ENCODE measurements around the gene KRTAP10-3.

The KRTAP10-3 gene

GRCh38 chr21:44519346-44520325 lies 39.0 kb downstream of the KRTAP10-3 start:
- Histone ChIP-seq H2AFZ (no peak overlapping the region), H3K27me3 (ENCODE audit: control insufficient read depth, insufficient read depth, low read length) (no peaks in the 10 kb centered on the region), H3K36me3 (ENCODE audit: control insufficient read depth, insufficient read depth, low read length) (no peaks in the 10 kb centered on the region), H3K4me1 (no peaks in the 10 kb centered on the region), H3K27ac (no peak overlapping the region), H3K4me2 (ENCODE audit: low read length) (no peak overlapping the region), H3K9ac (no peak overlapping the region), H3K79me2 (no peaks in the 10 kb centered on the region), H3K4me3 (ENCODE audit: low read depth, low read length) (no peak overlapping the region), H3K9me3 (ENCODE audit: control insufficient read depth, low read length) (no peaks in the 10 kb centered on the region)
- no peak for TF ChIP-seq CTCF (IDR thresholded peaks at IDR 0.05)

- H3K4me3 ChIP-seq (ENCODE audit: low read depth, low read length), result no peak overlapping the region
- no peaks in the 10 kb centered on the region for H3K36me3 ChIP-seq (ENCODE audit: control insufficient read depth, insufficient read depth, low read length)
- no peaks in the 10 kb centered on the region for H3K27me3 ChIP-seq (ENCODE audit: control insufficient read depth, insufficient read depth, low read length)
- no peaks in the 10 kb centered on the region for H3K9me3 ChIP-seq (ENCODE audit: control insufficient read depth, low read length)
- no peak overlapping the region for H3K4me2 ChIP-seq (ENCODE audit: low read length)
- H3K9ac ChIP-seq, result no peak overlapping the region
- no peak overlapping the region for H2AFZ ChIP-seq
- H3K79me2 ChIP-seq, result no peaks in the 10 kb centered on the region
- no peak for TF ChIP-seq CTCF (IDR thresholded peaks at IDR 0.05)
- no peaks in the 10 kb centered on the region for H3K4me1 ChIP-seq
- H3K27ac ChIP-seq, result no peak overlapping the region
These were observed 39.9 kb downstream of the KRTAP10-3 start for GRCh38 chr21:44518686-44519085.

- H2AFZ ChIP-seq, result no peak overlapping the region
- no peaks in the 10 kb centered on the region for H3K79me2 ChIP-seq
- no peaks in the 10 kb centered on the region for H3K9me3 ChIP-seq (ENCODE audit: control insufficient read depth, low read length)
- H3K4me3 ChIP-seq (ENCODE audit: low read depth, low read length), result no peak overlapping the region
- H3K27me3 ChIP-seq (ENCODE audit: control insufficient read depth, insufficient read depth, low read length), result no peaks in the 10 kb centered on the region
- H3K27ac ChIP-seq, result no peak overlapping the region
- TF ChIP-seq CTCF (IDR thresholded peaks at IDR 0.05), result no peak
- no peaks in the 10 kb centered on the region for H3K4me1 ChIP-seq
- H3K4me2 ChIP-seq (ENCODE audit: low read length), result no peak overlapping the region
- H3K36me3 ChIP-seq (ENCODE audit: control insufficient read depth, insufficient read depth, low read length), result no peaks in the 10 kb centered on the region
- no peak overlapping the region for H3K9ac ChIP-seq
These were observed 41.3 kb downstream of the KRTAP10-3 start for GRCh38 chr21:44517175-44517899.

DNA sequence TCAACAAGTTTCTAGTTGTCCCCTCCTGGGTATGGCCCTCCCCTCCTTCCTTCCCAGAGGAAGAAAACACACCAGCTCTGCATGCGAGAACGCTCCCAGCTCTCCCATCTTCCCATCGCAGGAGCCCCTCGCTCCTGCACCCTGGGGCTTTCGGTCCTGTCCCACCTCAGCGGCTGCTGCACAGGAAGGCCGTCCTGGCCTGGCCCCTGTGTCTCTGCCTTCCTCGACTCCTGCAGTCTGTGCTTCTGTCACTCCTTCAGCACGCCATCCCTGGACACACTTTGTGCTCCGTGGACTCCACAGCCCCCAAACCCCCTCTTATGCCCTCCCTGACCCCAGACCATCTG lies 41.8 kb downstream of the KRTAP10-3 start:
- no peak for TF ChIP-seq CTCF (IDR thresholded peaks at IDR 0.05)
- no peak overlapping the region for H3K4me2 ChIP-seq (ENCODE audit: low read length)
- H3K4me3 ChIP-seq (ENCODE audit: low read depth, low read length), result no peak overlapping the region
- H3K4me1 ChIP-seq, result no peaks in the 10 kb centered on the region
- no peaks in the 10 kb centered on the region for H3K79me2 ChIP-seq
- no peaks in the 10 kb centered on the region for H3K27me3 ChIP-seq (ENCODE audit: control insufficient read depth, insufficient read depth, low read length)
- no peaks in the 10 kb centered on the region for H3K9me3 ChIP-seq (ENCODE audit: control insufficient read depth, low read length)
- no peaks in the 10 kb centered on the region for H3K36me3 ChIP-seq (ENCODE audit: control insufficient read depth, insufficient read depth, low read length)
- H2AFZ ChIP-seq, result no peak overlapping the region
- no peak overlapping the region for H3K27ac ChIP-seq
- H3K9ac ChIP-seq, result no peak overlapping the region

All from parathyroid adenoma (tissue), 2 donors.